HG03469 (cell line): Measurements from ENCODE around the gene CADM2.
"Not testable (repeated sequence)": the region's sequence is repeated elsewhere in the genome, so short reads cannot be mapped to it uniquely, and the experiment has no call there.

Source experiments
- ATAC-seq: cut with Tn5 transposase; IDR thresholded peaks from one replicate; pipeline ENCODE4 v1.9.1; 2021; ENCODE audit warnings: mild to moderate bottlenecking, moderate library complexity, moderate number of reproducible peaks; ENCODE audit not compliant: unreplicated experiment

CADM2 gene

GRCh38 chr3:85631070-85631469 lies 672.3 kb downstream of the CADM2 start:
- no peak for ATAC-seq

- no peak for ATAC-seq
Observed at GRCh38 chr3:85632921-85633320, 674.1 kb downstream of the CADM2 start.

- no peak for ATAC-seq
Observed at GRCh38 chr3:85652360-85652759, 693.6 kb downstream of the CADM2 start.

GRCh38 chr3:85660451-85660850 lies 701.7 kb downstream of the CADM2 start:
- ATAC-seq = no peak

- ATAC-seq = no peak
Observed at GRCh38 chr3:85662462-85662861, 703.7 kb downstream of the CADM2 start.

- no peak for ATAC-seq
Observed at GRCh38 chr3:85667744-85668143, 709.0 kb downstream of the CADM2 start.

- ATAC-seq = no peak
Observed at GRCh38 chr3:85670634-85671205, 711.9 kb downstream of the CADM2 start.

- ATAC-seq = no peak
Observed at GRCh38 chr3:85672761-85673160, 714.0 kb downstream of the CADM2 start.

GRCh38 chr3:85678713-85679112 lies 719.9 kb downstream of the CADM2 start:
- no peak for ATAC-seq

GRCh38 chr3:85681906-85682305 lies 723.1 kb downstream of the CADM2 start:
- ATAC-seq = no peak

- ATAC-seq = no peak
Observed at GRCh38 chr3:85691196-85691595, 732.4 kb downstream of the CADM2 start.

GRCh38 chr3:85697156-85697555 lies 738.4 kb downstream of the CADM2 start:
- no peak for ATAC-seq

- ATAC-seq = no peak
Observed at GRCh38 chr3:85706130-85706529, 747.3 kb downstream of the CADM2 start.

GRCh38 chr3:85708325-85708724 lies 749.5 kb downstream of the CADM2 start:
- not testable (repeated sequence) for ATAC-seq

- no peak for ATAC-seq
Observed at GRCh38 chr3:85709346-85709892, 750.6 kb downstream of the CADM2 start.

GRCh38 chr3:85710490-85710889 lies 751.7 kb downstream of the CADM2 start:
- ATAC-seq = no peak

- no peak for ATAC-seq
Observed at GRCh38 chr3:85721409-85722145, 762.8 kb downstream of the CADM2 start.

- no peak for ATAC-seq
Observed at GRCh38 chr3:85725809-85726208, 767.0 kb downstream of the CADM2 start.

GRCh38 chr3:85726241-85726640 lies 767.5 kb downstream of the CADM2 start:
- no peak for ATAC-seq

- ATAC-seq = no peak
Observed at GRCh38 chr3:85737846-85738245, 779.1 kb downstream of the CADM2 start.

- no peak for ATAC-seq
Observed at GRCh38 chr3:85740561-85740960, 781.8 kb downstream of the CADM2 start.

GRCh38 chr3:85758442-85758841 lies 799.7 kb downstream of the CADM2 start:
- ATAC-seq = no peak
